NCI-H1694 (cell line): ENCODE measurements around the gene GALNS.
"Not testable (repeated sequence)": the region's sequence is repeated elsewhere in the genome, so short reads cannot be mapped to it uniquely, and the experiment has no call there.

ENCODE experiments used
- DNase-seq: peaks from one replicate; lab custom pipeline; 2025; lab: John Stamatoyannopoulos, UW

Gene GALNS

DNA sequence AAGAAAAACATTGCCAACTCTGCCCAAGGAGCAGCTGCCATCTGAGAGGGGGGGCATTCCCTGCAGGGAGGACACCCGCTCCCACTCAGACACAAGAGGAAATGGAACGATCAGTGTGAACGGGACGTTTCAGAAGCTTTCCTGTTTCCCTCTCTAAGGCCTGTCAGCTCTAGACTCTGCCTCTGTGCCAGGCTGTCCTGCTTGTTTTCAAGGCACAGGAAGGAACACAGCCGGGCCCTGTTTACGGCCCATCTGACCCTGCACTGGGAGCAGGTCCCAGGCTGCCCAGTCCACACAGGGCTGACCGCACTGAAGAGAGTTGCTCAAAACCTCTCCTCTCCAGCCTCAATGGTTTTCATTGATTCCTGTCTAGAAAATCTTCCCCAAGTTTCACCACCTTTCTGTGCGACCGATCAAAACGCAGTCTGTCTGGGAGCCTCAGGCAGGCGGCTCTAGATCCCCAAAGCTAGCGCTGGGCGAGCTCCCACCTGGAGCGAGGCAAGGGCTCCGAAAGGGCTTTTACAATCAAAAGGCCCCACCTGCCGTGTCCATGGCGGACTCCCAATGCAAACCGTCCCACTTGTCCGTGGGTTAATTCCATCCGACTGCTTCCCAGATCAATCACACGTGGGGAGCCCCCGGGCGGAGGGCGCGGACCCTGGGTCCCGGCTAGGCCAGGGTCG lies 73.2 kb downstream of the GALNS start:
- no peak for DNase-seq

DNA sequence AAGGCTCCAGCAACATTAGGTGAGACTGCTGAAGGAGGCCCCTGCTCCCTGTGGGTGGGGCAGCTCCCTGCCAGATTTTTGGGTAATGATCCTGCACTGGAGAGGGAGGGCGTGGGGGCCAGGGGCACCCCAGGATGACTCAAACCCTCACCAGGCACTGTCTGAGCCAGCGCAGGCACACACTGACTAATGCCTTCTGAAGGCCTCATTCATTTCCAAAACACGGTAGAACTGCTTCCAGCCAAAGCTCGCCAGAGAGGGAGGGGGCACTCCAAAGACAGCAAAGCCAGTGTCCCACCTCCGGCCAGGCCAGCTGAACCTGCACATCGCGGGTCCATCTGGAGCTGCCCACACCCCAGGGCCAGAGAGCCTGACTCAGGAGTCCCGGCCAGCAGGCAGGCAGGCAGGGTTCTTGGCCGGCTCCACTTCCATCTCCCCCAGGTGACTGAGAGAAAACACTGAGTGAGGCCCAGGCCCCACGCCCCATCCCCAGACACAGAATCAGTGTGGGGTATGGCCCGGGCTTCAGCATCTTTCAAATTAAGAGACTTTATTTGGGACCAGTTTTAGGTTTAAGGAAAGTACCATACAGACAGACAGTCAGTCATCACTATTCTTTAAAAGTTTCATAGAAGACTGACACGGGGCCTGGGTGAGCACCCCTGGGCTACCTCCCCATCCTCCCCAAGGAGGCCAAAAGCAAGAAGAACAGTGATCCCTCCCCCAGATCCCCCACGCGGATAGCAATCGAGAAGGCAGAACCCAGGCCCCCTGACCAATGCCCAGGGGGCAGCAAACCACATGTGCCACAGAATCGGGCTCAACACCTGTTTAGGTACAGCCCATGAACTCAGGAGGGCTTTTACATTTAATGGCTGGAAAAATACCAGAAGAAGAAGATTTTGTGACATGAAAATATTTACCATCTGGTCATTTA lies 74.0 kb downstream of the GALNS start:
- DNase-seq = no peak

DNA sequence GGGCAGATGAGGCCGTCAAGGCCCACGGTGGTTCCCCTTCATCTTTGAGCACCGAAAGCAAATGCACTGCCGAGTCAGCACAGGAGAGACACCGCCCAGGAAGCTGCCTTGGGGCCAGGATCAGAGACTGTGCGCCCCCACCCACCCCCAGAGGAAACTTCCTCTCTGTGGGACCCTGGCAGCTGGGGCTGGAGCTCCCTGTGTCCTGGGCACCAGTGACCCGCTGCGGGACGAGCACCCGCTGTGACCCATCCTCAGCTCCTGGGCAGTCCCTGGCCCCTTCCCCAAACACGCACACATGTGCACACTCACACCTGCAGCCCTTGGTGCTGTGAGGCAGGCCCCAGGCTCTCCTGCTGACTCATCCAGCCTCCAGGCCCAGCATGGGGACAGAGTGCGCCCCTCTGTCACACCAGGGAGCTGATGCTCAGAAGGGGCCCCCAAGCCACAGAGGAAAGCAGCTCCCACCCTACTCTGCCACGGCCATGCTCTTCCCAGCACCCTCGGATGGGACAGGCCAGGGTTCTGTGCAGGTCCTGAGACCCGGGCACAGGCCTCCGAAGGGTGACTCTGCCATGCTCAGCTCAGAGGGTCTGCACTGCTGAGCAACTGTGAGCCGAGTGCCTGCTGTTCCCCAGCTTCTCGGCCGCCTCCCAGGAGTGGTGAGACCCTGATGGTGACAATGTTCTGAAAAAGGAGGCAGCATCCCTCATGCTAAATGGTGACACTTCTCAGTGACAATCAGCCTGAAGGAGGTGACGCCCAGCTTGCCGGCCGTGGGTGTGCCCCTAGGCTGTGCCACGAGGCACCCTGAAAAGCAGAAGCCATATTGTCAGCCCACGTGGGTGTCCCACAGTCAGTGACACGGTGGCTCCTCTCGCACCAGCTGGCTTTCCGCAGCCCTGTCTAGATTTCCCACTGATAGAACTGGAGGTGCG lies 75.3 kb downstream of the GALNS start:
- DNase-seq = no peak

DNA sequence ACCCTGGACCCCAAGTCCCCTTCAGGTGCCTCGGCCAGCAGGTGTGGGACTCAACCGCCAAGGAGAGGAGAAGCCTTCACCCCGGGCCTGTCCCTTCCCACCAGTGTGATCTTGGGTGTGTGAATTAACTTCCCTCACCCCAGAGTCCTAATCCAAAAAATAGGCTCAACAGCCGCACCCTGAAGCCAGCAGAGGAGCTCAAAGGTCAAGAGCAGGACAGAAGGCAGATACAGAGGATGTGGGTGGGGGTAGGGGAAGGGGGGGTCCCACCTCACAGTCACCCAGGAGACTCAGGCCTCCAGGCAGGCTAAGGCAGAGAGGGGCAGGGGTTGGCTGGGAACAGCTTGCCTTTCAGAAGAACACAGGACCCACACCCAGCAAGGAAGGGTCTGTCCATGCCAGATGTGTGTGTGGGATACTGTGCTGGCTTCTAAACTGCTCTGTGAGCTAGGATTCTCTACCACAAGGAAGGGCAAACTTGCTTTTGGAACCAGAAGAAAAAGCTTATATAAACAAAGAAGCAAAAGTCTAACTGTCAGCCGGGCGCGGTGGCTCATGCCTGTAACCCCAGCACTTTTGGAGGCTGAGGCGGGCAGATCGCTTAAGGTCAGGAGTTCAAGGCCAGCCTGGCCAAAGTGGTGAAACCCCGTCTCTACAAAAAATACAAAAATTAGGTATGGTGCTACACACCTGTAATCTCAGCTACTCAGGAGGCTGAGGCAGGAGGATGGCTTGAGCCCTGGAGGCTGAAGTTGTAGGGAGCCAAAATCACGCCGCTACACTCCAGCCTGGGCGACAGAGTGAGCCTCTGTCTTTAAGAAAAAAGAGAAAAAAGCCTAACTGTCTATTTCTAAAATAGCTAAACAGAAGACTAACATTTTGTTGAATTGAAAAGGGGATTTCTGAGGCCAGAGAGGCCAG lies 76.3 kb downstream of the GALNS start:
- DNase-seq = no peak

DNA sequence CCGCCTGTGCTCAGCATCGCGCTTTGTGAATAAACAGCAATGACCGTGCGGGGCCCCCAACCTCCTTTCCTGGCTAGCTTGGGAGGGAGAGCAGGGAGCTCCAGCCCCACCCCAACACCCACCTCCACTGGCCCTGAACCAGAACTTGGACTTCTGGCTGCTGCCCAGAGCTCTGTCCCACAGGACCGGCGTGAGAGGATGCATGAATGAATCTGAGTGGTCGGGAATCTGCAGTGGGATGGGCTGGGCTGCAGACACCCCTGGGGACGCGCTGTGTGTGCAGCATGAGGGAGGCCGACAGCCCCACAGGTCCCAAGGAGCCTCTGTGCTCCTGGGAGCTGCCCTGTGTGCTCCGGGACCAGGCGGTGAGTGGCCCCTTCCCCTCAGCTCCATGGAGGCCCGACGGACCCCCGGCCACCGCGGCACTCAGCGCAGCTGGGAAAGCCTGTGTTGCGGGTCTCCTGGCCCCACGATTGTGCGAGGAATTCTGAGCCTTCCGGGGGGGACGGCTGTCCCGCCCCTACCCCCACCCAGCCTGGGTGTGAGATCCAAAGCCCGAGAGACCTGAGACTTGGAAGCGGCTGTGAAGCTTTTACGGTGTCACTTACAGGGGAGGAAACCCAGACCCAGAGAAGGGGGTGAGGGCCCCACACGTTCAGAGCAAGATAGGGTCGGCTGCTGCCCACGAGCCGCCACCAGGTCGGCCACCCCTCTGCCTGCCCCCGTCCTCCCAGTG lies 77.2 kb downstream of the GALNS start:
- DNase-seq = no peak

DNA sequence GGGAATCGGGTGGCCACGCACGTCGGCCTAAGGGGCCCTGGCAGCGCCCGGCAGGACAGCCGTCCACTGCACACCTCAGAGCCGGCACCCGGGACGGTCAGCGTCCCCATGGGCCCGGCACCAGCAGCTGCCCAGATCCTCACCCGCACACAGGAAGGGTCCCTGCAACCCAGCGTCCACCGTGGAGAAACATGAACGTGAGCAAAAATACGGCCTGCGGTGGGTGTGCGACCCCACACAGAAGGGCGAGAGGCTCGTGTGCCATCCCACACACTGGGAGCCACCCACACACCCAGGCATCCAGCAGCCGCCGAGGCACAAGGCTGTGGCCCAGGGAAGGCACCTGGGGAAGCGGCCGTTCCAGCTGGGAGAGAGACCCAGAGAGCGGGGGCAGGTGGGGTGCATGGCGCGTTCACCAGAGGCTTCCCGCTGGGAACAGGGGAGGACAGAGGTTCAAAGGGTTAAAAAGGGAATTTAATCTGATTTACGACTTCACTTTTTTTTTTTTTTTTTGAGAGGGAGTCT lies 78.1 kb downstream of the GALNS start:
- no peak for DNase-seq

DNA sequence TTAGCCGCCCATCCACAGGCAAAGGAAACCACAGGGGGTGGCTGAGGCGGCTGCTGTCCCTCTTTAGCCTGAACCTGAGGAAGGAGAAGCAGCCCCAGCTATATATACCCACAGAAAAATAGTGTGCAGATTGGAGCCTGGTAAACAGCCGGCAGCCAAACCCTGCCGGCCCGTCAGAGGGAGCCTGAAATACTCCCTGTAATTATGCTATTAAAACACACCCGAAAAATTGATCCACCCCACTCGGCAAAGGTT lies 78.5 kb downstream of the GALNS start:
- DNase-seq = no peak

DNA sequence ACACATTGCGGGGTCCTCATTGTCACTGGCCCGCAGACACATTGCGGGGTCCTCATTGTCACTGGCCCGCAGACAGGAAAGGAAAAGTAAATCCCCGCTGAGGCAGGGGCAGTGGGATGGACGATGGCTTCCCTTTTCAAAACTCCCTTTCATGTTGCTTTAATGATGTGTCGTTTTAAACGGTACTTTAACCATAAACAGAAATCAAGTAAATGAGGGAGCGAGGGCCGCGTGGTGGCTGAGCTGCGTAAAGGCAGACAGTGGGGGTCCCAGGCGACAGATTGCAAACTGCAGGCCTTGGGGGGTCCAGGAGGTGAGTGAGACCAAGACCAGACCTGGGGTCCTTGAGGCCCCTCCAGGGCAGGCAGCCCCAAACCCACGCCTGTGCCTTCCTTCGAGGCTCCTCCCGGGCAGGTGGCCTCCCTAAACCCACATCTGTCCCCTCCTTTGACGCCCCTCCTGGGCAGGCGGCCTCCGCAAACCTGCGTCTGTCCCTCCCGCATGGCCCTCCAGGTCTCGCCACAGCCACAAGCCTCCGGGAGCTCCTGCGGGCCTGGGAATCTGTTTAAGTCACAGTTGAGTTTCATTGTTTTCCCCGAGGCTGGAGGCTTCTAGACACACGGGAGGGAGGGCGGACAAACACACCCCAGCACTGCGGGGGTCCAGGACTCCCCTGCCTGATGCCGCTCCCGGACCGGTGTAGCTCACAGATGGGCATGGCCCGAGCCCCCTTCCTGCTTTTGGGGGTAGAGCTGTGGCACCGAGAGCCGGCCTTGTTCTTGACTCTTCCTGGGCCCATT lies 79.1 kb downstream of the GALNS start:
- no peak for DNase-seq

DNA sequence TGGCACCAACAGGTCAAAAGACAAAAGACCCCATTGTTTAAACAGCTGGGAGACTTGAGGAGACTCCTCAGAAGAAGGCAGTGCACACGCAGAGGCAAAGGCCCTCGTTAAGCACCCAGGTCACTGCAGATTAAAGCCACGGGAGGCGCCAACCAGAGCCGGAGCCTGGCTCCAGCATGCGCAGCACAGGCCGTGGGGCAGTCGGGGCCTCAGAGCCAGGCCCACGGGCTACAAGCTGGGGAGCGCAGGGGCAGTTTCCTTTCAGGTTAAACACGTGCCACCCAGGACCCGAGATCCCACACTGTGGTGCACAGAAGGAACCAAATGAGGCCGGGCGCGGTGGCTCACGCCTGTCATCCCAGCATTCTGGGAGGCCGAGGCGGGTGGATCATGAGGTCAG lies 80.9 kb downstream of the GALNS start:
- no peak for DNase-seq

DNA sequence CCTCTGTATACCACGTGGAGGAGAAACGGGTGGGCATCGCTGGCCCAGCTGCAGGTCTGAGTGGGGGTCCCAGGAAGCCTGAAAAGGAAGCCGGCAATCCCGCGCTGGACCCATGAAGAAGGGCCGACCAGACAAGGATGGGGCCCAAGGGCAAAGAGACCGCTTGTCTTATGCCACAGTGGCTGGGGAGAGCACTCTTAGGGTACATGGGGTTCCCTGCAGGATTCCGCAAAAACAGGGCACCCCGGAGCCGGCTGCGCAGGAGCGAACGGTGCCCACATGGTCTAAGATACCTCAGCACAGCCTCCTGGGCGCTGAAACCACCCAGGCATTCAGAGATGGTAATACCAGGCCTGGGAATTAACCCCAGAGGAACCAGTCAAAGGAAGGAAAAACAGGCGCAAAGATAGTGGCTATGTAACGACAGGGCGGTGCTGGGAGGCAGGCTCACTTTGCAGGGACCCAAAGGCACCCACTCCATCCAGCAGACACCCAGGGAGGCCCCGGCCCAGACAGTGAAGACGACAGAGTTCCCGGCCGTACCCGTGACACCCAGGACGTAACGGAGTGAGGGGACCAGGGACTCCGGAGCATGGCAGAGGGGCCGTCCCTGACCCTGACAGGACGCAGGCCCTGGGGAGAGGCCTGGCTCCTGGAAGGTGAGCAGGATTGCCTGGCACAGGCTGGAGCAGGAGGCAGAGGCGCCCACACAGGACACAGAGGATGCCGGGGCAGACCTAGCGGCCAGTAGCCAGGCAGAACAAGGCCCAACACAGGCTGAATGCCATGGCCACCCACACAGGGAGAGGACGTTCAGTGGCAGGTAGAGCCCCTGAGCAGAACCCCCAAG lies 82.0 kb downstream of the GALNS start:
- DNase-seq = no peak

DNA sequence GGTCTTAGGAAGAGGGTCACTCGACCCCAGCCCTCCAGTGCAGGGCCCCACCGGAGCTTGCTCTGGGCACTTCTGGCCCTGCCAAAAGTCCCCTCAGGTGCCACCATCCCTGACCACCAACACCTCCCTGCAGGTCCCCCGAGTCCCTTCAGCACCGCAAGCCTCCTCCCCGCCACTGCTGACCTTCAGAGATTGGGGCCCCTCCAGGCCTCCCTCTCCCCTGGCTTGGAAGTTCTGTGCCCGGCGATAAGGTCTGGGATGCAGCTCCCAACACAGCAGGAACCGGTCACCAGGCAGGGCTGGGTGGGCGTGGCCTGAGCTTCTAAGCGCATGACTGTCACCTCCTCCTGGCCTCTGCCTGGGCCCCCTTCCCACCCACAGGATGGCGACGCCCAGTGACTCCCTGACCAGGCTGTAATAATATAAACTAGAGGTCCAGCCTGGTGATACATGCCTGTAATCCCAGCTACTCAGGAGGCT lies 82.9 kb downstream of the GALNS start:
- DNase-seq = no peak

DNA sequence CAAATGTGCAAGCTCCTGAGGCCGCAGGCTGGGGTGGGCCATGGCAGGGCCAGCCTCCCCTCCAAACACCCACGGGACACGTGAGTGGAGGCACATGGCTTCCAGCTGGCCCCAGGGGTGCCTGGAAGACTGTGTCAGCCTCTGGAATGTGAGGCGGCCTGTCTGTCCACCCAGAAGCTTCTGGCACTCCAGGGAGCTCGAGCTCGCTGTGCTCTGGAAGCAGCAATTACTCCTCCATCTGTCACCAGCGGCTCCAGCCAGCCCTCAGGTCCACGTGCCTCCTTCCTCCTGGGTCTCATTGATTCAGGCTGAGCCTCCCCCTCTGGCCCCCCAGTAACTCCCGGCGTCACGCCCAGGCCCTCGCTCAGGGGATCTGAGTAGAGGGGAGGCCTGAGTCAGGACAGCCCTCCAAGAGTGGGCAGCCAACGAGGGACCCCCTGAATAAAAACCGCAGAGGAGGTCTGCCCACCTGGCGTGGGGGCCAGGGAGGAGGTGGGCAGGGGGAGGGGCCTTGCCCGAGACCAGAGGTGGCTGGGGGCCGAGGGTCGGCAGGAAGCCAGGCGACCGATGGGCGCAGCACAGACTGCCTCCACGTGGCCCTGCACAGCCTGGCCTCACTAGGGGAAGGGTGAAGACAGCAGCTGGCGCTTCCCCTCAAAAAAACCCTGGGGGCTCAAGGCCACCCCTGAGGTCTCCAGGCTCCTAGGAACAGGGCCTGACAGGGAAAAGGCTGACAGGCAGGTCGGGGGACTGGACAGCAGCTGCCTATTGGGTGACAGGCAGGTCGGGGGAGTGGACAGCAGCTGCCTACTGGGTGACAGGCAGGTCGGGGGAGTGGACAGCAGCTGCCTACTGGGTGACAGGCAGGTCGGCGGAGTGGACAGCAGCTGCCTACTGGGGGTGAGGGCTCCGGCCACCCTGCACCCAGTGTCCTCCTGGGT lies 83.6 kb downstream of the GALNS start:
- peak; percentile 65 for DNase-seq

DNA sequence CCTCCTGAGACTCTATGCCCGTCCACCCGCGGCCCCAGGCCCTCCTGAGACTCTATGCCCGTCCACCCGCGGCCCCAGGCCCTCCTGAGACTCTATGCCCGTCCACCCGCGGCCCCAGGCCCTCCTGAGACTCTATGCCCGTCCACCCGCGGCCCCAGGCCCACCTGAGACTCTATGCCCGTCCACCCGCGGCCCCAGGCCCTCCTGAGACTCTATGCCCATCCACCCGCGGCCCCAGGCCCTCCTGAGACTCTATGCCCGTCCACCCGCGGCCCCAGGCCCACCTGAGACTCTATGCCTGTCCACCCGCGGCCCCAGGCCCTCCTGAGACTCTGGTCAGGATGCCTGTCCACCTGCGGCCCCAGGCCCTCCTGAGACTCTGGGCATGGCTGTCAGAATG lies 85.0 kb downstream of the GALNS start:
- DNase-seq = not testable (repeated sequence)

DNA sequence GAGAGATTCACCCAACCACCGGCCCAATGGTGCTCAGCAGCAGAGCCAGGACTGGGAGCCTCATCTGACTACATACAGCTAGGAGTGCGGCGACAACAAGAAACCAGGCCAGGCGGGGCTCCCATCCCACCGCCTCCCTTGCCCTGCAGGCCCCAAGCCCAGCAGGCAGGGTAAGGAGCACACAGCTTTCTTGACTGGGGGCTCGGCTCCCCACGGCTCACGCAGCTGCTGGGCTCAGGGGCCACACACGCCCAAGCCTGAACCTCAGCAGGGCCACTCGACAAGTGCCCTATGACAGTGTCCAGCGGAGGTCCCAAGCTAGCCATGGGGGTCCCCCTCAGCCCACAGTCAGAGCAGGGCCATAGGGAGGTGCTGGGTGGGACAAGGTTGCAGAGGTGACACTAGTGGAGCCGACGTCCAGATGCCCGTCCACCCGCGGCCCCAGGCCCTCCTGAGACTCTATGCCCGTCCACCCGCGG lies 85.4 kb downstream of the GALNS start:
- no peak for DNase-seq

DNA sequence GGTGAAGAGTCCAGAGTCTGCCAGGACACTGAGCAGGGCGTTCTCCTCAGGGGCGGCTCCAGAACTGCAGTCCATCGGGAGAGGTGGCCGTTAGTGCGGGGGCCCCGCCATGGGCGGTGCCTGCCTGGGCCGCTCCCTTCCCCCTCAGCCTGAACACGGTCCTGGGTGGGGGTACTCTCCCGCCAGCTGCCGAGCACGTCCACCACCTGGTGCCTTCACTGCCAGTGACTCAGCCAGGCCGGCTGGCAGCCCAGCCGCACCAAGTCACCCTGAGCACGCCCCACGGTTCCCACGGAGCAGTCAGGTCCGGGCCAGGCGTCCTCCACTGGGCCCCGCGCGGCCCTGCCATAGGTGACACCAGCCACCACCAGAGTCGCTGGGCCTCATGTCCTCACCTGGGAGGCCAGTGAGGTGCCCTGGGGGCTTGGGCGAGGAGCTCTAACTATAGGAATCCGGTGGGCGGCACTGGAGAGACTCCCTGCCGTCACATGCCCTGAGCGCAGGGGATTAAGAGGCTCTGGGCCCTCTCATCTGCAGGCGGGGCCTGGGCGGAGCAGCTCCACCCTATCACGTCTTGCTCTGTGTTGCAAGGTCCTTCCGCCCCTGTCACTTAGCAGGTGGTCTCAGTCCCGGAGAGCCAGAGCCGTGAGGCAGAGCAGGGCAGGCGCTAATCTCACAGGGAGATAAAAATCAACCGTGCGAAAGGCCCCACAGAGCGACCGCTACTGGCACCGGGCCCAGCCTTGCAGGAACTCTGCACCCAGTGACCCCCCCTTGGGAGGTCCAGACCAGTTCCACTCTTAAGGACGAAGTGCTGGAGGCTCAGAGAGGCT lies 86.1 kb downstream of the GALNS start:
- DNase-seq = no peak
